Cerebellar cortex (tissue), 1 donor: Measurements from ENCODE around the gene GLI3.

ENCODE experiments used
- DNase-seq: peaks from one replicate; pipeline ENCODE4 v3.0.0-alpha.2; 2015; ENCODE audit warnings: low spot score

GLI3 gene

DNA sequence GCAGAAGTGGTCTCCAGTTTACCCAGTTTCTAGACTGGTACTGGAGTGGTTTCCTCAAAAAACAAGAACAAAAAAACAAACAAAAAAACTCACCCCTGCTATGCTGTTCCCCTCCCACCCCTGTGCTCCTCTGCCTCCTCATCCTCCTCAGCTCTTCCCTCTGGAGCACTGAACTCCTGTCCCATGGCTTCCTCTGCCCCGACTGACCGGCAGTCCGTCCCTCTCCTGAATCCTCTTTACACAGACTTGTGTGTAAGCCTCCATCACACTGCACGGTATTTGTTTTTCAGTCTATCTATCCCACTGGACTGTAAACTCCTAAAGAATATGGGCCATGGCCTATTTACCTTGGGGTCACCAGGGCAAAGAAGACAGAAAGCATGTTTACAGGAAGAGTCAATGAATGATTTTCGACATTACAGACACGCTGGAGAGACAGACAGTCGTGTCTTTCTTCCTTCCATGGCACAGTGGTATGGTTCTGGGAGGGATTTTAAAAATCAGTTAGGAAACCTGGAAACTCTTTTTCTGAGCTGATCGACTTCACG is 265.3 kb downstream of the GLI3 start:
- DNase-seq, result no peak

DNA sequence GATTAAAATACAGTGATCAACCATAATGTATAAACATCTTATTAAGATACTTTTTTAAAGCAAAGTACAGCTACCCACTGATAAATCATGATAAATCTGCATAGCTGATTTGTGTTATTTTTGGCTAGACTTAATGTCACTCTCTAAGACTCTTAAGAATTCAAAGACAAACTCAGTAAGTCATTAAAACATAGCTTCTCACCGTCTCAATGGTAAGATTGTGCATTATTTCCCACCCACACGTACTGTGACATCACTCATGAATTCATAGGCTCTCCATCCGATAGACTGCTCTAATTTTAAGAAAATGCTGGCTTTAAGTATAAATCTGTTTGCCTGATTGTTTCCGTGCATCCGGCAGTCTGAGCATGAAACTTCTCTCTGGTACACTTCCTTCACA is 266.1 kb downstream of the GLI3 start:
- DNase-seq, result no peak

DNA sequence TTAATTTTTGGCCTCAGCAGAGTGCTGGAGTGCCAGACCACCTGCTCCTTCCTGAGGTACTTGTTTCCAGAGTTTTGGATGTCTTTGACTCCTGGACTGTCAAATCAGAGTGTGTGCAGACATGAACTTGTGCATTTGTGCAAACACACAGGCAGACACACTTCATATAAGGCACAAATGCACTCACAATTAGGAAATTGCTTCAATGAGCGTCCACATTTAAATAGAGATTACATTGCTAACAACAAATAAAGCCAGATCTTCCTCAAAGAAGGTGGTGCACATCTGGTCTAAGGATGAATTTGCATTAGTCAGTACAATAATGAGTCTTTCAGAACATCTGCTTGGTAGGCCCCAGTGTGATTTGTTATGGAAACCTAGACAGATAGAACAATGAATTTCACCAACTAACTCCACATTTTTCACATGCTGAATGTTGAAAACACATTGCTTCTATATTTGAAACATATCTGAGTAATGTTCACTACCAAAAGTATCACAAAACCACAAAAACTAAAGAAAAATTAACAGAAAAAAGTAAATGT is 267.4 kb downstream of the GLI3 start:
- no peak for DNase-seq

DNA sequence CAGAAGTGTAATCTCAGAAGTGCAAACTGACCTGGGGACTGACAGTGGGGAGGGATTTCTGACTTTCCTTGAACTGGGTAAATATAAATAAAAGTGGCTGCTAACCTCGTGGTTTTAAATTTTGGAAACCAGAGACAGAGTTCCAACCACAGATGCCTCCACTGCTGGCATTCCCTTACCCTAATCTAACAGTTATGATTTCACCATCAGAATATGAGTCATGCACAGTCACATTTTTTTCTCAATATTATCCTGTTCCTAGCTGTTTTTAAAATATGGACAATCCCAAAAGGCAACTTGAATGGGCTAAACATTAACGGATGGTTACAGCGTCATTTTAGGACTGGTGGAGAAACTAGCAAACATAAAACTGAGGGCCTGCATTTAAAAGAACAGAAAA is 269.9 kb downstream of the GLI3 start:
- no peak for DNase-seq

DNA sequence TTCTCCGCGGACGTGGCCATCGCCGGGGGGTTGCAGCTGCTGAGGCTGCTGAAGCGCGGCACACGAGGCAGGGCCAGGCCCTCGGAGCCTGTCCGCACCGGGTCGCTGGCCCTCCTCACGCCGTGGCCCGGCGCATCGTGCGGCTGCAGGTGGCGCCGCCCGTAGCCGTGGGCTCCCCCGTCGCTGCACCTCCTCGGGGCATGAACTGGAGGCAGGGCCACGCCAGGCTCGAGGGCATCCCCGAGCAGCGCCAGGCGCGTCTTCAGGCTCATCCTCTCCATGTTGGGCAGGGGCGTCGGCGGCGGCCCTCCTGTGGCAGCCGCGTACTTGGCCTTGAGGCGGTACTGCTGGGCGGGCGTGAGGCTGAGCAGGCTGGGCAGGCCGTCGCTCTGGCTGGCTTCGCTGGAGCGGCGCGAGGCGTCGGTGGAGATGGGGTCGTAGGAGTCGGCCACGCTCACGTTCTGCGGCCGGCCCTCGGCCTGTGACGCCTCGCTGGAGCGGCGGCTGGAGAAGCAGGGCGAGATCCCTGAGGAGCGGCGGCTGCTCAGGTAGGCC is 271.0 kb downstream of the GLI3 start:
- no peak for DNase-seq

DNA sequence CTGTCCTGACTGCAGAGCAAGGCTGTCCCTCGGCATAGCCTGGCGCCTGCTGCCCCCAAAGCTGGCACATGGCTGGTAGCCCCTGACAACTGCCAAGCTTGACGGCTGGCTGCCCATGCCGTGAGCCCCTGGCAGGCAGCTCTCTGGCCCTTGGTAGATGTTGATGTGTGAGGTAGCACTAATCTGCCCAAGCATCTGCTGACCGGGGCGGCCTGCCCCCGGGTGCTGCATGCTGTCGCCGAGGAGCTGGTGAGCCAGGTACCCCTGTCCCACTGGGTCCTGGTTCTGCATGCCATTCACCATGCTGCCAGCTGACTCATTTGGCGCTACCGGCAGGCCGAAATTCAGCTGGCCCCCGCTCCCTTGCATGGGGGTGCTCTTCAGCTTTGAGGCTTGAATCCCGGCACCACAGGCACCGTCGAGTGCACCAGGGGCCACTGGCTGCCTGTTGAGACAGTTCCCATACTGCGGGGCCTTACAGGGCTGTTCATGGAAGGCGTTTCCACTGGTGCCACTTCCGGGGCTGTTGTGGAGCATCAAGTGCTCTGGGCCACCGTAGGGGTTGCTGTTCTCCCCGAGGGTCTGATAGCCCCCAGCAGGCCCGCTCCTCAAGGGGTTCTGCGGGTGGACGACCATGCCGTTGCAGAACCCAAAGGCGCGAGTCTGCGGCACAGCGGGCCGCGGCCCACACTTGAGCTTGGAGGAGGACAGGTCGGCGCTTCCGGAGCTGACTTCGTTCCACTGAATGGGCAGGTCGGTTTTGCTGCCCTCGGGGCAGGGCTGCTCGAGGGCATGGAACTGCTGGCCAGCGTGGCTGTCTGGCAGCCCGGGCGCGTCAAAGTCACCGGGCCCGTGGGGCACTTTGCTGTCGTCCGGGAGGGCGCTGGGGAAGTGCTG is 271.9 kb downstream of the GLI3 start:
- no peak for DNase-seq

DNA sequence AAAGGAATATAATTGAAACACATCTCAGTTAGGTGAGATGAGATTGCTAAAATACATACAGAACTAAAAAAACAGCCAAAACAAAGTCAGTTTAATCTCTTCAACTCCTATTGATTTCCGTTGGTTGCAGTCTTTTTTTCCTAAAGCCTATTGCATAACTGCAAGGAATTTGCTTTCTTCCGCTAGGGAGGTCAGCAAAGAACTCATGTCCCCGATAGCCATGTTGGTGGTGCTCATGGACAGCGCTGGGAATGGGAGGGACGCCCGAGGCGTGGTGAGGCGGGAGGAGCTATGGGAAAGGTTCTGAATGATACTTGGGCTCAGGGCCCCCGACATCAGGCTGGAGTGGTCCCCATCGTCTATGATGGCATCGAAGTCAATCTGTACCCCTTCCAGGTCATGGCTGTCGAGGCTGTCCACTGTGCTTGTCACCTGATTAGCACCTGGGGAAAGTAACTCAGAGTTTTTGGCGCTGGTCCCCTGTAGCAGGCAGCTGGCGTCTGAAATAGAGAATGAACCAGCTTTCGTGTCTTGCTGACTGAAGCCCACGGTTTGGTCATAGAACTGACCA is 272.7 kb downstream of the GLI3 start:
- no peak for DNase-seq

DNA sequence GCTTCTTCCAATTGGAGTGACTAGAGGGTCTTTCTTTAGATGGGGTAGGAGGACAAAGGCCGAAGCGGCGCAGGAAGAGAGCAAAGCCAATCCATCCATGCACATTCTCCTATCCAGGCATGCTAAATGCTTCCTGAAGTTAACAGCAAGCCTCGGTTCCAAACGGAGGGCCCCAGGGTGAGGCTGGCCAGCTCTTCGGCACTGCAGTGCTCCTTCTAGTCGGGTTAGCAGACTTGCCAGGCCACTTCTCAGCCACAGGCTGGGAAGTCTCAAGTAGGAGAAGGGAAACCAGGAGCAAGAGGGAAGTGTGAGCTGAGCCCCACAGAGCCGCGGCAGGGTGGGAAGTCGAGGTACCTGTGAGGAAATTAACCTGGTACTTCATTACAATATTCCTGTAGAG is 280.3 kb downstream of the GLI3 start:
- peak; percentile 23 for DNase-seq

DNA sequence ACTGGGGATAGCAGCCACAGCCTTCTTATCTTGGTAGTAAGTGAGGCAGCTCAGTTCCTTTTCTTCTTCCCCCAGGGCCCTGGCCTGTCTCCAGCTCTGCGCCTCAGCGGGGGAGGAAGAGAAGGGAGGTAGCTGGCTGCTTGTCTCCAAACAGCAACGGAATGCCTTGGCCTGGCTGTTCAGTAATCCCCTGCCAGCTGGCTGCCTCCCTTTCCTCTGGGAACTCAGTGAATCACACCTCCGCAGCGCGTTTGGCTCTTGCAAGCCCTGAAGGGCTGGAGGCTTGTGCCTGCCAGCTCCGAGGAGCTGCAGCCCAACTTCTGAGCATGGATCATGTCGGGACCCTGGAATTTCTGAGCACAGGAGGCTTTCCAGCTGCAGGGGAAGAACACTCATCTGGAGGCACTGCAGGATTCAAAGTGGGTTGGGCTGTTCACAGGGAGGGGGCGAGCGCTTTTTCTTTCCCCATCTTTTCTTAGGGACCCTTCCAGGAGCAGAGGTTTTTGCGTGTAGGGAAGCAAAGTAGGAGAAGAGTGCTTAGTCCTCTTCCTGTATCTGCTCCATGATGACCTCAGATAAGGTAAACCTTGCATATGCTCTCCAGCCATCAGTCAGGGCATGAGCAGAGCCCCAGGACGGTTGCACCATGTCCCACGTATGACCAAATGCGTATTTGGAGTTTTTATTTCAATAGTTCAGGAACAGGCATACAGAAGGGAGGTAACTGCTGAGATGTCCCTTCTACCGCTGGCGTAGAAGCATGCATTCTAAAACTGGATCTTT is 280.9 kb downstream of the GLI3 start:
- DNase-seq, result peak; percentile 96

DNA sequence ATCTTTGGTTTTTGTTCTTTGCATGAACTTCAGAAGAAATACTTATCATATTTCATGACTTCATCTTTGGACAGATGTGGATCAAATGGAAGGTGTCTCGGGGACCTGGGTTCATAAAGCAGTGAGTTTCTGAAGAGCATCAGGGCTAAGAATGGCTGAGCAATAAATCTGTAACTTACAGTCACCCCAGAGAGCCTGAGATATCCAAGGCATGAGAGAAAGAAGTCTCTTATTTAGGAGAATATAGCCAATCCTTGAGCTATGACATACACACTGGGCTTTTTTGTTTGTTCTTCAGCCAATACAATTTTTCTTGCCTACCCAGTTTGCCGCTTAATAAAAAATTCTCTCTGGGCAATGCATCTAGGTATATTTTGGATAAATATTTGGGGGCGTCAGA is 281.6 kb downstream of the GLI3 start:
- no peak for DNase-seq

DNA sequence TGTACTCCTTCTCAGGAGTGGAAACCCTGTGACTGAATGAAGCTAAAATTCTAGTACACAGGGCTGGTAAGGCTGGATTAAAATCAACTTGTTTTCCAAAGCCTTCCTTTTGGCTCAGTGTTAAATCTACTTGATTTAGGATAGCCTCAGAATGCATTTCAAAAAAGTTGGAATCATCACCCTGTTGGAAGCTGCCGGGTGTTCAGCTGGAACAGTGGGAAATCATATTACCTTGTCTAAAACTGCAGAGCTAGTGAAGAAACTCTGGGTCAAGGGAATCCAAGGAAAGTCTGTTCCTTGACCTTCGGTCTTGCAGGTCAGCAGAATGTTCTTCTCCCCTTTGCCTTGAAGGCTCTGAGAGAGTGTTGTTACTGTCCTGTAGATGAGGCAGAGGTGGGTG is 282.0 kb downstream of the GLI3 start:
- DNase-seq, result no peak

DNA sequence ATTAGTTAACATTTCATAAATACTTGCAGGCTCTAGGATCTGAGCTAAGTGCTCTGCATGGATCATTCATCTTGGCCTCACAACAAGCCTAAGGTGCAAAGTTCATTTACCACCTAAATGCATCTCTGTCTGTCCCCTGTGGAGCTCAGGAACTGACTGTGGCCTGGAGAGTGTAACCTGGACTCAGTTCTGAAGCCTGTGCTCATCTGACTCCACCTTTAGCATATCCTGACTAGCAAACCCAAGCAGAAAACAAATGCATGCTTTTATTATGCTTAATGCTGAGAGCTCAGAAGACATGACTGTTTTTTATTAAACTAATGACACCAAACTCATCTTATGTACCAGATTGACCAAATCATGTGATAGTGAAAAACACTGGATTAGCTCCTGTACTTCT is 288.5 kb downstream of the GLI3 start:
- DNase-seq, result no peak

DNA sequence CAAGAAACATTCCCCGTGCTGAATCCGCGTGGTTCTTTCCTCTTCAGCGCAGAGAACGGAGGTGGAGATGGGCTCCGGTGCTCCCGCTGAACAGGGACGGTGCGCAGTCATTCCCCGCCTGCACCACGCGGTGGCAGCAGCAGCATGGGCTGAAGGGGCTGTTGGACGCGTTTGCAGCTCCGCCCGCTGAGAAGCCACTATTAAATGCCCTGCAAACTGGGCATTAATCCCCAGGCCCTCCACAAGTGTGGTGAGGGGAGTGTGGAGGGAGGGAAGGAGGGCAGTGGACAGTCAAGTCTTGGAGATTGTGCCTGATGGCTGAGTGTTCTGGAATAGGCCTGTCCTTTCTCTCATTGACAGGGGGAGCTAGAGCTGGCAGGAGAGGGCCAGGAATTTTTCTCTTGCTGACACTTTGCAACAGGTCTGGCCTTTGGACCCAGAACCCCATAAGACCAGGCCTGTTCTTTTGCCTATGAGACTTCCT is 293.9 kb downstream of the GLI3 start:
- peak; percentile 74 for DNase-seq

DNA sequence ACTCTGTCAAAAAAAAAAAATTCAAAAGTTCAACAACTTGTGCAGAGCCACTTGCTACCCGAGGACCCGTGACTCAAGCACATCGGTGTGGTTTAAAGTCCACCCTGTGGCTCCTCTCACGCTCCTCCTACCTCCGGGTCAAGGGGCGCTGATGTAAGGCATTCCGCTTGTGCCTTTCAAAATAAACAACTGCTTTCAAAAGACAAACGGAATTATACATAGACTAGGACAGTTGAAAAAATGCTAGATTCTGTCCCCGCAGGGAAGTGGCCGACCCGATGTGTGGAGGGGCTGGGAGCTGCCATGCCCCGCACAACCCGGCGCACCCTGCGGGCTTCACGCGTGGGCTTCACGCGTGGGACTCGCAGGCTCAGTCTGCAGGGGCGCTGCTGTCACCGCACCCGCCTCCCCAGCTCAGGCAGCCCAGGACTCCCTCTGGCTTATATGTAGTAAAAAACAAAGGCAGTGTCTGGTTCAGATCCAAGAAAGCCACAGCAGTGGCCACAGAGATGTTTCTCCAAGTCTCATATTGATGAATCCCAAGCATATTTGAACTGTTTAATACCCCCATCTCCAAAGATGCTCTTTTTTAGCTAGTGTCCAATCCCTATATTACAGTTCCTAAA is 294.4 kb downstream of the GLI3 start:
- no peak for DNase-seq

DNA sequence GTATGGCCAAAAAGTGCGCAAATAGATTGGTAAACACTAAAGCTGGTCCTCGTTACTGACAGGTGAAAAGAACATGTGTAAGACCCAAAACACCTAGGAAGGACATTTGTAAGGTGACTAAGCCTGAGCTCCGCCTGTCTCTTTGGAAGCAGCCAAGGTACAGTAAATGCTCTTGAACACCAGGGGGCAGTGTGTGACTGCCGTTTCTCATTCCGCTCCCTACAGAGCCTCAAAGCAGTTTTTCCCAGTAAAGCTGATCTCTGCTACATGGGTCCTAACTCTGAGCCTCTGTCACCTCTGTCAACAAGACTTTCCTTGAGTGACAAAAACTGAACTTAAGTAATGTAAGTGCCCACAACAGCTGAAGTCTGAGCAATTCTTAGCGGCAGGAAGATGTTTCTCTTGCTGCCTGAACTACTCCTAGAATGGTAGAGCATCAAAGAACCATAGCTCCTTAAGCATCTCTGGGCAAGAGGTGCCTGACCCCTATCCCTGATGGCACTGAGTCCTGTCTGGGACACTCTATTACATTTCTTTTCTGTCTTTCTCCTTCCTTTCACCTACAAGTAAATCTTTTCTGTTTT is 296.2 kb downstream of the GLI3 start:
- peak; percentile 83 for DNase-seq

DNA sequence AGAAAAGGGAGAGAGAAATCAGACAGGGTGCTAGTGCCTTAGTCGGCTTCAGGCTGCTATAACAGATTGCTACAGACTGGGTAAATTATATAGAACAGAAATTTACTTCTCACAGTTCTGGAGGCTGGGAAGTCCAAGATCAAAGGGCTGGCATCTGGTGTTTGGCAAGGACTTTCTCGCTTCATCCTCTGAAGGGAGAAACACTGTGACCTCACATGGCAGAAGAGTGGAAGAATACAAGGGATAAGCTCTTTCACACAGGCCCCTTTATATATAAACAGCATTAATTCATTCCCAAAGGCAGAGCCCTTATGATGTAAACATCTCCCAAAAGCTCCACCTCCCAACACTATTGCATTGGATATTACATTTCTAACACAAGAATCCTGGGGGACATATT is 298.6 kb downstream of the GLI3 start:
- no peak for DNase-seq

DNA sequence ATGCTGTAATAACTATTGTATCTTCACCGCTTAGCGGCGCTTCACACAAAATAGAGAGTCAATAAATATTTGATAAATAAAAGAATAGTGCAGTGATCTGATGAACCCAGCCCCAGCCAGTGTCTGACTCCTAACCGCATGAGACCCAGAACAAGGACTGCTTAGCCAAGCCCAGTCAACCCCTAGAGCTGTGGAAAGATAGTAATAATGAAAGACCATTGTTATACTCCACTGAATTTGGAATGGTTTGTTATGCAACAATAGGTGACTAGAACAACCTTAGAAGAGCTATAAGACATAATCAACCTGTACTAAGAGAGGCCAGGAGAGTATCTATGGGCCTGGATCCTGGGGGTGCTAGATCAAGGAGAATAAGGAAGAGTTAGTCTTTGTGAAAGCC is 303.6 kb downstream of the GLI3 start:
- DNase-seq, result no peak

DNA sequence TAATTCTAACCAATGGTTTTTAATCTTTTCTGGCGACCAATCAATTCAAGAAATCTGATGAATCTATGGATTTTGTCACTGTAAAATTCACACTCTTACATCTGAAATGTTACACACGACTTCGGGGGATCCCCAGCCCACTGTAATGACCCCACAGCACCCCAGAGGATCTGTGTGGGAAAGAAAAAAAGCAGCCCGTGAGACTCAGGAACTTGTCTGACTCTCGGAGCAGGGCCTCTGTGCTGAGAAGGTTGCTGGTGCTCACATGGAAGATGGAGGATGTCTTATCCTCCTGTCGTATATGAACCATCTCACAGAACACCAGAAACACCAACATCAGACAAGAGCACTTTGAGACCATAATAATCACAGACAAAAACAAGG is 305.8 kb downstream of the GLI3 start:
- no peak for DNase-seq

DNA sequence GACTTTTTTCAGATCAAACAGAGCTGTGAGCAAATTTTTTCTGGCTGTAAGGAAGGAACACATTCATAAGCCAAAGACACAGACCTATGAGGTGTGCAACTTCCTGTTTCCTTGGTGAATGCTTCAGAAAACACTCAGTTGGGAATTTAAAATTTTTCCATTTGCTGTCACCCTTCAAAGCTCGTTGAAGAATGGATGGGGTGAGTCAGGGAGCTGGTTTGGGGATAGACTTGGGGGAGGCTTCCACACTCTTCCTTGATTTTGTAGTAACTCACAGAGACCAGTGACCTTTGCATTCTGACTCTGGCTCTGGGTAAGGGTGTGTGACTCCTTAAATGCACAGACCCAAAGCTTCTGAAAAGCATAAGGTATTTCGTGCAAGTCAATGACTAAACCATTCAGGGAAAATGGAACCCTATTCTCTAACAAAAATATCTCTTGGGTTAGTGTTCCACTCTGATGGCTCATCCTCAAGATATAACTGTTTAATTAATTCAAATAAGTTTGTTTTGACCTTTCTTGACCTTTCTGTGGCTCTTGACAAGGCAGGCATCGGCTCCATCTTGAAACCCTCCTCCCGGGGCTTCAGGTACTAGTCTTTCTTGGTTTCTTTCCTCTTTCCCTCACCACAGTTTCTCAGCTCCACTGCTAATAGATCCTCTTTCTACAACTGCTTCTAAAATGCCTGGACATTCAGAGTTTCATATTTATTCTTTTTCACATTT is 306.3 kb downstream of the GLI3 start:
- no peak for DNase-seq

DNA sequence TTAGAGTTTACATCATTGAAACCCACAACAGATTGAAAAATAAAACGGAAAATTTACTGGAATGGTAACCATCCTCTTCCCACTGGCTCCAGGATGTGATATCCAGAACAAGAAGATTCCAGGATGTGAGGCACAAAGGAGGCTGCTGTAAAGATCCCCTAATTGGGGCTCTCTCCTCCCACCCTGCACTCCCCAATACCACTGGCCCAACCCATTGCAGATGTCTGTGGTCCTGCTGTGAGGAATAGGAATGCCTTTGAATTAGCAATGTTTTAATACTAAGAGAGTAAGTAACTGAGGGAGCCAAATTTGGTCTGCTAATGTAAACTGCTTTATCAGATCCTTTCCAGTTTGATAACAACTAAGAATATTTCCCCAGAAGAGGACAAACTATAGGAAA is 308.2 kb downstream of the GLI3 start:
- no peak for DNase-seq
